Measurements from ENCODE around the gene KIF26B. TPM values are rescaled to one million over a fixed set of nuclear protein-coding genes. Genes with fewer than 3 reads are reported as not detected.

KIF26B gene
- total RNA-seq, 1 donor from 2014 or later = 3.8 TPM

DNA sequence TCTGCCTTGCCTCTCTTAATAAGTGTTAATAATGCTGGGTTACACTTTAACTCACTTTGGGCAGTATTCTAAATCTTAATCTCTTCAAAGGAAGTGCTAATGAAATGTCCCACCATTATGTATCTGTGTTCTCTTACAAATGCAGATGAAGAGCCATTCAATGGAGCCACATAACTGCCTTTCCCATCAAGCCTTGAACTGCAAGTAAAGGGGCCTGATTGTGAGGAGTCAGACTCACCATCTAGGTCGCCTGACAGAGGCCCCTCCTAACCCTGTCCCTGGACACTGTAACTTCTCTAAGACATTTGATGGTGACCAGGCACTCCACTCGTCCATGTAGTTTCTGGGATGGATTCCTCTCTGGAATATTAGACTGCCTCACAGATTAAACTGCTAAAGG lies 329.4 kb downstream of the KIF26B start:
- DNase-seq (ENCODE audit: missing footprints) = no peak
- ATAC-seq = no peak
- intact Hi-C loops (cut with DNase I) = no loop called here

DNA sequence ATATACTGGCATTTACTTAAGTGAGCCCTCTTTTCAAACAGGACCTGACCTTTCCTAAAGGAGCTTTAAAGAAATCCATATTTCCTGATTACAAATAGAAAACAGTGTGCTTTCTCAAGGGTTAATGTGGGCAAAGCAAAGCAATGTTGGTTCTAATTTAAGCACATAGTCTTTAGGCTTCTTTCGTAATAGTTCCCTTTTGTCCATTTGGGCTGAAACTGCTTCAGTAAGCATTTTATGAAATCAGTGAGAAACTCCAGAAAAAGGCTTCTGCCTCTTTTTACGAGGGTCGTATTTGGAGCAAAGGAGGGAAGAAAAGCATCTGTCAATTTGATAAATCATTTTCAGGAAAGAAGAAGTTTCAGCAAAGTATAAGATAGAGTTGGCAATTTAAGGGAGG lies 331.2 kb downstream of the KIF26B start:
- DNase-seq (ENCODE audit: missing footprints) = no peak
- intact Hi-C loops (cut with DNase I) = no loop called here
- ATAC-seq = no peak

DNA sequence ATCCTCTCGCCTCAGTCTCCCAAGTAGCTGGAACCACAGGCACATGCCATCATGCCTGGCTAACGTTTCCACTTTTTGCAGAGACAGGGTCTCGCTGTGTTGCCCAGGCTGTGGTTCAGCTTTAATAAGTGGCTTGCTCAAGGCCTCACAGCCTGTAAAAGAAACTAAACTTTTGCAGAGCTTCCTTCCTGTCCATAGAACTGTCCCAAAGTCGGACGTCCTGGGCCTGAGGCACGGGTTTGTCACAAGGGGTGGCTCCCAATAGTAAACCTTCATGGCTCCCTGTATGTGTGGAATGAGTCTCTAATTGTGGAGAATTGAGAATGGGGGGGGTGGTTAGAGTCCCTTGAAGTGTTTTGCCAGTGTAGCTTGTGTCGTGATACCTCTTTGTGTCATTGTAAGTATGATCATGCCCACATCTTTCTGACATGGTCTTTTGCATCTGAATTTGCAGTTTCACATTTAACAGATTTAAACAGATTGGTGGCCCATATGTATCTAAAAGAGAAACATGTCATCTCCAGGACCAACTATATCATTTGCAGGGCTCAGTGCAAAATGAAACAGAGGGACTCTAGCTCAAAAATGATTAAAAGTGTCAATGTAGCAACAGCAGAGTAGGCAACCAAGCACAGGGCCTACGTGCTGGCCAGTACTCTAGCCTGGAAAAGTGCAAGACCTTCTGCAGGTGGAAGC lies 332.1 kb downstream of the KIF26B start:
- ATAC-seq = no peak
- DNase-seq (ENCODE audit: missing footprints) = no peak

DNA sequence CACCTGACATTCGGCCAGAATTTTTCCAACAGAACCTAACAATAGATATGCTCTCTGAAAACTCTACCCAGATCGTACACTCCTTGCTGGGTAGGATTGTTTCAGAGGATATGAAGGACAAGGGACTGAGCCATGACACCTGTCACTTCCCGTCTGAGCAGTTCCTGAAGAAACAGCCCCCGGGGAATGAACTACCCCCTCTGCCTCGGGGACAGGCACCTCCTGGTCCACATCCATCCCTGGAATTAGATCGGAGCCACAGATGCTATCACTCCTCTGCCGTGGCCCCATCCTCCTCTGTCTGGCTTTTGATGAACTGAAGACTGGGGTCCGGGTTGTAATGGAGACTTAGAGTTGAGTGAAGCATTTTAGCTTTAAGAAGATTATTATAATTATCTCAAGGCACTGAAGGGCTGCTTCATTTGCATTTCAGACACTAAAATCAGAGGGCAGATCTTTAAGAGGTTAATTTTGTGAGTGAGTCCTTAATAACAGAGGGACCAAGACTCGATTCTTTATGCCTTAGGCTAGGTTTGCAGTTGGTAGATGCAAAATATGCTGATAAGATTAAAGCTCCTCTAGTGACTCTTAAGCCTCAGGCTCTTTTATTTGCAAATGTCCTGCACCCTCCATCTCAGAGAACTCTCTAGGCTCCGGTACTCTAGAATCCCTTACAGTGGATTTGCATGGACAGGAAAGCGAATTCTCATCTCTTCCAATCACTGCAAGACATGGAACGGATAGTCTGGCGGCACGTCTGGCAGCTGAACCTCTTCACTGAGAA lies 333.8 kb downstream of the KIF26B start:
- DNase-seq (ENCODE audit: missing footprints) (no peak), ATAC-seq (no peak)
- intact Hi-C loops (cut with DNase I) = no loop called here

More for the DNA sequence above, 332.1 kb downstream of the KIF26B start:
- intact Hi-C loops (cut with DNase I) = no loop called here

DNA sequence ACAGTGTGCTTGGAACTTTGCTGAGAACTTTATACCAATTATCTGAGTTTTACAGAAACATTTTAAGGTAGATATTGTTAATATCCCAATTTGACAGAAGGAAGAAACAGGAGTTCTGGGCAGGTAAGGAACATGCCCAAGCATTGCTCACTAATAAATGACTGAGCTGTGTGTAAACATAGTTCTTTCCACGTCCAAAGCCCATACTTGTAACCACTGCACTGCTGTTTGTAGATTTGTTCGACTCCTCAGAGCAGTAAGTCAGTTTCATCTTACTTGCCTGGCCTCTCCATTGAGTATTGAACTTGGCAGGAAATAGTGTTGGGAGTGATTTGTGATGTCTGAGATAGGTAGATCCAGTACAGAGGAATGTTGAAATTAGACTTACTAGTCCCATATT lies 335.1 kb downstream of the KIF26B start:
- no peak for ATAC-seq
- intact Hi-C loops (cut with DNase I) = no loop called here
- no peak for DNase-seq (ENCODE audit: missing footprints)

DNA sequence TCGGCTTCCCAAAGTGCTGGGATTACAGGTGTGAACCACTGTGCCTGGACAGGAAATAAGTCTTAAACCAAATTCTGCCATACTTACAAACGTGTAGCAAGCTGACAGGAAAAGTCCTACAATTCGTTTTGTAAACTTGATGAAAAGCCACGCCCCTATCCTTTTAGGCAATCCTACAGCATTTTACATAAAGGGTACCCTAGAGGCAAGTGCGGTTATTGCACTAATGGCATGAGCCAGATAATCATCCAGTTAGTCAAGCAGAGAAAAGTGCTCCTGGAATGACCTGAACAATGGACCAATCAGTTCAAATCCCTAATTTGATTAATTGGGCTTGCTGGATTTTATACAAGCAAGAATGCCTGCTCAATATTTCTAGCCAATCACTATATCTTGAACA lies 338.2 kb downstream of the KIF26B start:
- intact Hi-C loops (cut with DNase I) = no loop called here
- no peak for ATAC-seq
- DNase-seq (ENCODE audit: missing footprints) = no peak

DNA sequence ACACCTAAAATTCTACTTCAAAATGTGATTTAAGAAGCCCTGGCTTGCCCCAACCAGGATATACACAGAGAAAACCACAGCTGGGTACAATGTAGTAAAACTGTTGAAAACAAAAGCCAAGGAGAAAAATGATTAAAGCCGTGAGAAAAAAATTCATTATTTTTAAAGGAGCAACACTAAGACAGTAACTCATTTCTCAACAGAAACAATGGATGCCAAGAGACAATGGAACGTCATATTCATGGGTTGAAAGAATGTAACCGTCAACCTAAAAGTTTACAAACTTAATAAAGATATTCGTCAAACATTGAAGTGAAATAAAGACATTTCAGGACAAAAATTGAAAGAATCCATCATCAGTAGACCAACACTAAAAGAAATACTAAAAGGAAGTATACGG lies 340.9 kb downstream of the KIF26B start:
- ATAC-seq (no peak), DNase-seq (ENCODE audit: missing footprints) (no peak)
- intact Hi-C loops (cut with DNase I) = no loop called here

DNA sequence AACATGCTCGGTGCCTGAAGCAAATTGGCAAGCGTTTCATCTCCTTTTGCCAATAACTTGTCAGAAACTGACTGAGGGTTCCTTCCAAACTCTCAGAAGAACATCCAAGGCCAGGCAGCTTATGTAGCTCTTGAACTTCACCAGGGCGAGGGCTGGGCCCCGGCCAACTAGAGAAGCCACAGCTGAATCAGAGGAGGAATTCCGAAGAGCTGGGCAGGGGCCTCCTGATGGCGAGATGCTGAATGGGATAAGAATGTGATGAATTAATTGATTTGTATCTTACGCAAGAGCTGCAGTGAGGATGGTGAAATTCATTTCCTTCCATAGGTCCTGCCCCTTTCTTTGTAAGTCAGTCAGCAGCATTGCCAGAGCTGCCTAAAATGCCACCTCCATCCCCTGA lies 345.8 kb downstream of the KIF26B start:
- DNase-seq (ENCODE audit: missing footprints) = no peak
- intact Hi-C loops (cut with DNase I) = no loop called here
- no peak for ATAC-seq

DNA sequence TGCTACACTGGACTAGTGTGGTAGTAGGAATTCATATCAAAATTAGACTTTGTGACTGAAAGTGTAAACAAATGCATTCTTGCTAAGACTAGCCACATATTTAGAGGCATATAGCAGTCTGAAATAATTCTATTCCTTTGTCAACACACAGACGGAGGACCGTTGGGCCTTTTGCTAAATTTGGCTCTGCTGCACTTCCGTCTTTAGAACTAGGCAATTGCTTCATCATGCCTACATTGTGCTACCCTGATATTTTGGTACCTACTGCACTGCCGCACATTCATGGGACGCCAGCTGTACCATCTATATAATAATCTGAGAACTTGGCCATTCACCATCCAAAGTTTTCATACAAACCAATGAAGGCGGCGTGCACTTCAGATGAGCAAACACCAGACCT lies 346.8 kb downstream of the KIF26B start:
- no peak for DNase-seq (ENCODE audit: missing footprints)
- ATAC-seq = no peak
- intact Hi-C loops (cut with DNase I) = no loop called here

DNA sequence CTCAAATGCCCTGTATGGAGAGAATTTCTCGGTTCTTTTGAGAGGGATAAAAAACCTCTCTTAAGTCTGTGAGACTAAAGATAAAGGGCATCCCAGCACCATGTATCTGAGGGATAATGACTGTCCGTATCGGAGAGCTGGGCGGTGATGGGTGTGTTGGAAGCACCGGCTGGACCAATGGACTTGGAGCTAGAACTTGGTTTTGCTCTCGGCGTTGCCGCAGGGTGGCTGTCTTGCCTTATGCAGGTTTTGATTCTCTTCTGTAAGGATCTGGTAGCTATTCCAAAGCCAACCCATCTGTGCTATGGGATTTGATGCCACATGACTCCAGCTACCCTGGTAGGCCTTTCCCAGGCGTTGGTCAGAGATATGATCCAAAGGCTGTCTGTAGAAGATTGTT lies 348.8 kb downstream of the KIF26B start:
- intact Hi-C loops (cut with DNase I) = no loop called here
- DNase-seq (ENCODE audit: missing footprints) = no peak
- no peak for ATAC-seq

DNA sequence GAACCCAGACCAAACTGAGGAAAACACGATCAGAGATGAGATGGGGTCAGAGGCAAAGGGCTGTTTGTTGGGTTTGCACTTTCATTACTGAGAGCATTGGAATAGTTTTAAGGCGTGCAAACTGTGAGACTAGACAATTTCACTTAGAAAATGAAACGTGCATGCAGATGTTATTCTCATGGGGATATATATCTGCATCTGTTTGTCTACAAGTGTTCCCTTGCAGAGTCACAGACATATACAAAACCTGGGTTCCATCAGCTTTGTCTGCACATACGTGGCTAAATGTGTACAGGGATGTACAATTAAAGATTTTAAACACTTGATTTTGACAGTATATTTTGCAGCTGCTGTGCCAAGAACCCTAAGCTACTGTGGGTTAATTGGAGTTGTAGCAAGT lies 355.4 kb downstream of the KIF26B start:
- ATAC-seq = no peak
- no peak for DNase-seq (ENCODE audit: missing footprints)
- intact Hi-C loops (cut with DNase I) = no loop called here

DNA sequence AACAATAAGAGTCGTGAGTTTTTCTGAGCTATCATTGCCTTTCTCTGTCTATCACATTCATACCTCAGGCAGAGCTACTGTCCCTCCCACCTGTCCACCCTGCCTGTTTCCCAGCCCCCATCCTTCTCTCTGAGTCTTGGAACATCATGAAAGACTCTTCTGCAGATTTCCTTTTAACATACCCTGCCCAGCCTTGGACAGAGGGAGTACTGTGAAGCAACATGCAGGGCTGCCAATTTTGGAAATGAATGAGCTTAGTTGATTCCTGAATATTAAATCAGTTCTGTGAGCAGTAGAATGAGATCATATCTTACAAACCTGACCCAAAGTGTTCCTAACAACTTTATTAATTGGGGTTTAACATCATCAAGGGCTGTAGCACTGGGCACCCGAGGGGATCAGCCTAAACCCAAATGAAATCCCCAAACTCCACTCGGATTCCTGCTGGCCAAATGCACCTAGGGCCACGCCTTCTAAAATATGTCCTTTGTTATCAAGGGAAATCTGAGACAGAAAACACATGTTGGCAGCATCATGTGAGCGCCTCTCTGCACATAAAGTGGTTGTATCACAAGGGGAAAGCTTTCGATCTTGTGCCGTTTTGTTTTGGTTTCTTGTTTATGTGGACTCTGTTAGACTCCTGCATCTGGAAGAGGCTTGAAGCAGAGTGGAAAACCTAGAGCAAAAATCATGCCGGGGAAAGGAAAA lies 357.6 kb downstream of the KIF26B start:
- ATAC-seq (no peak), DNase-seq (ENCODE audit: missing footprints) (no peak)
- intact Hi-C loops (cut with DNase I) = no loop called here

DNA sequence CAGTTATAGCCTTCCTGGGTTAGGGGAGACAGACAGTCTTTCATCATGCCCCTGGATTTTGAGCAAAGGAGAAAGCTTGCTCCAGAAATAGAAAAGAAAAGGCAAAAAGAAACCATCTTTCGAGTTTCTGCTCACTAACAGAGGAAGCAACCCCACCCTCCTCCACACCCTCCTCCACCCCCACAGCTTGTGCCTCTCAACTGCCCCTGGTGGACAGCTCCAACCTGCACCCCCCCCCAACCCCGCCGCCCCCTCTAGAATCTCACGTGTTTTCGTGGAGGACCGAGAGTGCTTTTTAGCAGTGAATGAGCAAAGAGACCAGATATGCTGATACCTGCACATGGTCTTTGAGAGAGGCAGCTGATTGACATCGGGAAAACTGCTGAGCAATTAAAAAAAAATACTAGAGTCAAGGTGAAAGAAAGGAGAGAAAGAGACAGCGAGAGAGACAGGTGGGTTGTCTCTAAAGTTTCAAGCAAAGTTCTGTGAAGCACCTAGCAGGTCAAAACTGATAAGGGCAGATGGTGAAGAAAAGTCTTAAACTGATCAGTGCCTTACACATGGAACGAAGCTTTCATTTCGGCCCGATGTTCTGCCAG lies 358.3 kb downstream of the KIF26B start:
- intact Hi-C loops (cut with DNase I) = no loop called here
- no peak for DNase-seq (ENCODE audit: missing footprints)
- ATAC-seq = peak; percentile 23

DNA sequence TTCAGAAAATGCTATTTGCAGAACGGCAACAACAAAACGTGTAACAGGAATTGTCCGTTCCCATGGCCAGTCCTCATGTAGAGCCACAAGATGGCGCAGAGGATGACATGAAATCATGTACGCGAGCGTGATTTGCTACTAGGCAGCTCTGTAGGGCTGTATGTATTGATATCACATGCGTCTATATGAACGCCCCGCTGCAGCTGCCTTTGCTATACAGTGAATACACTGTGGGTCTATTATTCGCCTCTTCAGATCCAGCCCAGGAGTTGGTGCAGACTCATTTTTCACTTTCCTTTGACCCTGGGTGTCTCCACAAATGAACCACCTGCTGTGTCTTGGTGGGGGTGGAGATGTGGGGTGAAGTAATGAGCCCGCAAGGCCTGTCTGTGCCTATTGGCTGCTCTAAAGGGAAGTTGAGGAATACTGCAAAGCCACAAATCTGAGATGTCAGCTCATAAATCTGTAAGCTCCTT lies 361.5 kb downstream of the KIF26B start:
- intact Hi-C loops (cut with DNase I) = no loop called here
- ATAC-seq (no peak), DNase-seq (ENCODE audit: missing footprints) (no peak)

DNA sequence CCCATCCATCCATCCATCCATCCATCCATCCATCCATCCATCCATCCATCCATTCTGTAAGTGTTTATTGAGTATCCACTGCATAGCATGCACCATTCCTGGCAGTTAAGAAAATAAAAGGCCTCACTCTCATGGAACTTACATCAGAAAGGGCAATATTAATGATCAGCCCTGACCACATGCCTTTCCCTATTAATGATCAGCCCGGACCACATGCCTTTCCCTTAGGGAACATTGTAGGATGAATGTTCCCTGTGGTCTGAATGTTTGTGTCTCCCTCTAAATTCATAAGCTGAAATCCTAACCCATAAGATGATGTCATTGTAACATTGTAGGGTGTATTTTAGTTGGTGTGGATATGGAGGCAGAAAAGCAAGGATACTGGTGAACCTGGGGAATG lies 365.8 kb downstream of the KIF26B start:
- intact Hi-C loops (cut with DNase I) = no loop called here
- DNase-seq (ENCODE audit: missing footprints) (no peak), ATAC-seq (no peak)

DNA sequence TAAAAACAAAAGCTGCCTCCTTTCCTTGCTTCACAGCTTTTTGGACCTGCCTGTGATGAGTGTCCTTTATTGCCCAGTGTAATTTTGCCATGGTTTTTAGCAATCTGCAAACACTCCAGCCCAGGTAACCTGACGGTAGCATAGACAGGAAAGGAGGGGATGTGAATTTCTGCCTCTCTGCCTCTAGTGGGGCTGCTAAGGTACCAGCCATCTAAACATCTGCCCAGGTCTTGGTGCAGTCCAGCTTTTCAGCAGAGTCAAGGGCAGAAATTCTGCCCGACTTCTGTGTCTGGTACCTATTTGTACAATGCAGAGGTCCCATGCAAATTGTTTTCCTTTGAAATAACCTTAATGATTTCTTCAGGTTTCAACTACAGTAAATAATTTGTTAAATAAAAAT lies 371.4 kb downstream of the KIF26B start:
- intact Hi-C loops (cut with DNase I) = no loop called here
- DNase-seq (ENCODE audit: missing footprints) (no peak), ATAC-seq (no peak)

DNA sequence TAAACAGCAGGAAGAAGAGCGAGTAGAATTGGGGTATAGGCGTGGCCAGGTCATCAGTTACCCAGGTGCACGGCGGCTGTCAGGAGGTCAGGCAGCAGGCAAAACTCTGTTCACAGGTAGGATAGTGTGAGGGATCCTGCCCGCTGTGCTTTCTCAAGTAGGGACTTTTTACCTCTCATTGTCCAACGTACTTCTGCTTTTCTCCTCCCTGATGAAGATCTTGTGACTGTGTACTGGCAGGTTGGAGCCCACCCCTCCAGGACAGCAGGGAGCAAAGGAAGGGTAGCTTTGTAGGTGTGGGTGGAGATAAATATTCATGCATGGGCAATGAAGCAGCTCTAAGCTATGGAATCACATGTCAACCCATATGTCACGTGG lies 373.5 kb downstream of the KIF26B start:
- DNase-seq (ENCODE audit: missing footprints) (no peak), ATAC-seq (no peak)
- intact Hi-C loops (cut with DNase I) = no loop called here

DNA sequence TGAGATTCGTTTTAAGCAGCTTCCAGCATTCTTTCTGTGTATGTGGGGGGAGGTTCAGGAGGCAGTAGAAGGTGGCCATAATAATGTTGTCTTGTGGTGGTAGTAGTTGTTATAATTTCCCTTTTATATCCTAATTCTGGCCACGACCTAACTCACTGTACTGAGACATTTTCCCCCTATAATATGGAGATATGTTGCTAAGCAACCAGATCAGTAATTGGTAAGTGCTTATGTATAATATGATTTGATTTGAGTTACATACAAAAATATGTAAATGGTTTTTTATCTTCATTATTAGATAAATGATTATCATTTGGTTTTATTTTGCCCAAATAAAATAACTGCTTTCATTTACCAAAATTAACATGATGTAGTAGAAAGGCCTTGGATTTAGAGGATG lies 376.2 kb downstream of the KIF26B start:
- intact Hi-C loops (cut with DNase I) = no loop called here
- no peak for ATAC-seq

DNA sequence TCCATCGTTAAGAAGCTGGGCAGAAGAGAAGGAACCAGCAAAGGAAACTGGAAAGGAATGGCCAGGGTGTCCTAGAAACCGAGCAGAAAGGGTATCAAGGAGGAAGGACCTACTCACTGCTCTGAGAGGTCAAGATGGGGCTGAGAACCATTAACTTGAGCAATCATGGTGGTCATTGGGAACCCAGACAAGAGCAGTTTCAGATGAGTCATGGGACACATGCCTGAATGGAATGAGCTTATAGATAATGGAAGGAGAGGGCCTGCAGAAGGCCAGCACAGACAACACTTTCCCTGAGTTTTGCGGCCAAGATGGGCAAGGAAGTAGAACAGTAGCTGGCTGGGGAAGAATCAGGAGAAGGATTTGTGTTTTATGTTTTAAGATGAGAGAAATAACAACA lies 383.2 kb downstream of the KIF26B start:
- intact Hi-C loops (cut with DNase I) = no loop called here
- DNase-seq (ENCODE audit: missing footprints) (no peak), ATAC-seq (no peak)

More for the DNA sequence above, 376.2 kb downstream of the KIF26B start:
- no peak for DNase-seq (ENCODE audit: missing footprints)

DNA sequence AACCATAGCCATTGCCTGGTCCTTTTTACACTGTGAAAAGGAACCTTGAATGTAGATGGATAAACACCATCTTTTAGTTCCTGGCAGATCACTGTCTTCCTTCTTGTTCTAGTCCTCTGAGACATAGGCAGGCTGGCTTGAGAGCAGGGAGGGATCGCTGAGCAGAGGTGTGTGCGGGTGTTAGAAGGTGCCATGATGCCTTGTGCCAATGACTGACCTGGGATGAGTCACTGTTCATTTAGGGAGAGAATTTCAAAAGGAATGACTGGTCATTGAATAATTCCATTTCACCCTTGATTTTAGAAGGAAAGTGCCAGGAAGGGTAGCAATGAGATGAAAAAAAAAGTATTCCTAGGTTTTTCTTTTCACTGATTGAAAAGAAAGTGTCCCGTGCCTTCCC lies 383.9 kb downstream of the KIF26B start:
- intact Hi-C loops (cut with DNase I) = no loop called here
- ATAC-seq = no peak
- DNase-seq (ENCODE audit: missing footprints) = no peak

Measured in Right ventricle myocardium inferior (tissue), 1 donor.